HepG2 (cell line): ENCODE data around the gene LHPP. TPM values are rescaled to one million over a fixed set of nuclear protein-coding genes. Genes with fewer than 3 reads are reported as not detected.

Source experiments
- ATAD3A ChIP-seq: sonication (generic); formaldehyde crosslinking; IDR thresholded peaks from 2 replicates; pipeline ENCODE4 v1.4.0; 2020; ENCODE audit warnings: missing genetic modification reagents
- ATF6 ChIP-seq: sonication (generic); formaldehyde crosslinking; conservative IDR thresholded peaks from 2 replicates; pipeline ENCODE4 v1.4.0; 2020; ENCODE audit warnings: missing genetic modification reagents
- CEBPB ChIP-seq: IDR thresholded peaks from 2 replicates; pipeline ENCODE4 v1.6.1; 2011; ENCODE audit warnings: low read depth, low read length, improper control_type of control experiment, borderline replicate concordance
- DPF2 ChIP-seq: sonication (generic); formaldehyde crosslinking; IDR thresholded peaks from 2 replicates; pipeline ENCODE4 v1.4.0; 2020; ENCODE audit warnings: mild to moderate bottlenecking, low read depth, missing genetic modification reagents, borderline replicate concordance
- HDAC1 ChIP-seq: sonication (generic); formaldehyde crosslinking; IDR thresholded peaks from 2 replicates; pipeline ENCODE4 v1.5.1; 2020; ENCODE audit warnings: mild to moderate bottlenecking, missing genetic modification reagents
- MAZ ChIP-seq, 2 experiments: sonication (generic) in 1 of 2; formaldehyde crosslinking in 1 of 2; IDR thresholded peaks; 2 replicates each; pipeline versions ENCODE4 v1.5.0 to v1.6.1; 2012 to 2020; ENCODE audit warnings: low read depth in 2 of 2, mild to moderate bottlenecking in 2 of 2, borderline replicate concordance in 1 of 2, improper control_type of control experiment in 1 of 2, low read length in 1 of 2, missing genetic modification reagents in 1 of 2, moderate library complexity in 1 of 2
- MIXL1 ChIP-seq: IDR thresholded peaks from 2 replicates; pipeline ENCODE4 v1.6.1; 2016
- NBN ChIP-seq: fragments of 450-650 bp; conservative IDR thresholded peaks from 2 replicates; pipeline ENCODE4 v1.6.1; 2017
- NCOA2 ChIP-seq: sonication (generic); formaldehyde crosslinking; IDR thresholded peaks from 2 replicates; pipeline ENCODE4 v1.8.0; 2022; ENCODE audit warnings: inconsistent platforms
- NR0B2 ChIP-seq: sonication (generic); formaldehyde crosslinking; IDR thresholded peaks from 2 replicates; pipeline ENCODE4 v1.4.0; 2020; ENCODE audit warnings: mild to moderate bottlenecking, missing genetic modification reagents
- XRCC5 ChIP-seq: fragments of 200-400 bp; formaldehyde crosslinking; optimal IDR thresholded peaks from 2 replicates; pipeline ENCODE3; 2017; ENCODE audit warnings: mild to moderate bottlenecking, low read length
- ZNF335 ChIP-seq: sonication (generic); formaldehyde crosslinking; IDR thresholded peaks from 2 replicates; pipeline ENCODE4 v1.4.0; 2020; ENCODE audit warnings: missing genetic modification reagents
- ZNF484 ChIP-seq: sonication (generic); formaldehyde crosslinking; IDR thresholded peaks from 2 replicates; pipeline ENCODE4 v1.5.1; 2020; ENCODE audit warnings: mild to moderate bottlenecking, low read depth, missing genetic modification reagents, borderline replicate concordance
- ZNF646 ChIP-seq: sonication (generic); formaldehyde crosslinking; IDR thresholded peaks from 2 replicates; pipeline ENCODE4 v1.9.0; 2021; ENCODE audit warnings: mild to moderate bottlenecking, missing genetic modification reagents
- ZNF687 ChIP-seq: sonication (generic); formaldehyde crosslinking; IDR thresholded peaks from 2 replicates; pipeline ENCODE4 v1.5.1; 2020; ENCODE audit warnings: mild to moderate bottlenecking, missing genetic modification reagents, moderate library complexity
- polyA plus RNA-seq, 8 experiments: library from polyadenylated mRNA; depleted of rRNA in 3 of 8; stranded (reverse) in 7 of 8; unstranded in 1 of 8; fragments of >200 nt; fragmentation: Illumina TruSeq in 4 of 8; extraction: Trizol in 4 of 8; gene quantifications; 2 replicates each; pipeline versions ENCODE4 v1.2.1 to v1.2.3, GENCODE V29; 2011 to 2016; ENCODE audit warnings: low read depth in 4 of 8, missing spikeins in 1 of 8, mixed read lengths in 1 of 8; ENCODE audit not compliant: insufficient read depth in 1 of 8
- total RNA-seq, 5 experiments: library from RNA; depleted of rRNA; stranded (reverse); fragments of >200 nt; fragmentation: Illumina TruSeq; extraction: Trizol; gene quantifications; 2 replicates each; pipeline ENCODE4 v1.2.3, GENCODE V29; 2016; ENCODE audit warnings: low read depth in 1 of 5

Gene LHPP
- total and polyA plus RNA-seq, 2 of the 13 experiments (the other 11 are each of a cell fraction or from before 2014, with no cell fraction given), result 5.2 to 13.1 TPM

- TF ChIP-seq ZNF687 (CRISPR knock-in tag) (no peak), NCOA2 (peak; percentile 41; the same call in 1 of the 2 replicates), ZNF484 (CRISPR knock-in tag) (no peak), CEBPB (peak; percentile 70; the same call in 1 of the 2 replicates), ZNF335 (CRISPR knock-in tag) (no peak), DPF2 (CRISPR knock-in tag) (peak; percentile 32; the same call in 1 of the 2 replicates), ZNF646 (no peak), MIXL1 (no peak), HDAC1 (0 out of 2 replicates have a peak, but pooled peaks have one; percentile 34), XRCC5 (no peak), ATF6 (CRISPR knock-in tag) (no peak), NR0B2 (CRISPR knock-in tag) (no peak), MAZ (IDR thresholded peaks at IDR 0.05; ENCODE audit: borderline replicate concordance, low read depth, low read length) (no peak), MAZ (CRISPR knock-in tag; IDR thresholded peaks at IDR 0.05; ENCODE audit: low read depth) (no peak), NBN (no peak), ATAD3A (CRISPR knock-in tag) (no peak)
Observed at GRCh38 chr10:124554085-124554858, 92.6 kb downstream of the LHPP start (continued).
